ENCODE measurements around the gene CACNA2D3.

CACNA2D3 gene

DNA sequence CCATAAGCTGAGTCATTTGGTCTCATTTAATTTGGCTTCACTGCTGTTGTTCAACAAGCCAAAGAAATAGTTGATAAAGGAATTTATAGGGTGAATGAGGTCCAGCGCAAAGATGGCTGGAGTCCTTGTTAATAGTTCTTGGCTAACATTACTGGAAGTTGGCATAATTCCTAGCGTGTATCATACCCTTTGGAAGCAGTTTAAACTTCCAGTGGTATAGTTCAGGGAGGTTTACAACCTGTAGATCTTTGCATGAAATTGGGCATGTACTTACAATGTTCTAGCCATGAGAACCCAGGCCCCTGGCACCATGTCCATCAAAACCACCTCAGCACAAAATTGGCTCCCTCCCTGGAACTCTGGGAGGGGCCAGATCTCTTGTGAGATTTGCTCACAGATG, 424.7 kb downstream of the CACNA2D3 start:
- no peak for DNase-seq (ENCODE audit: low read depth in 1 of 2, low spot score in 1 of 2)
- TF ChIP-seq JUND (IDR thresholded peaks at IDR 0.05; ENCODE audit: low read depth), result no peak
- in situ Hi-C loops (cut with HindIII; ENCODE audit: low pct_unique_long_range_greater_than_20kb, low sequenced_read_pairs), result no loop called here

DNA sequence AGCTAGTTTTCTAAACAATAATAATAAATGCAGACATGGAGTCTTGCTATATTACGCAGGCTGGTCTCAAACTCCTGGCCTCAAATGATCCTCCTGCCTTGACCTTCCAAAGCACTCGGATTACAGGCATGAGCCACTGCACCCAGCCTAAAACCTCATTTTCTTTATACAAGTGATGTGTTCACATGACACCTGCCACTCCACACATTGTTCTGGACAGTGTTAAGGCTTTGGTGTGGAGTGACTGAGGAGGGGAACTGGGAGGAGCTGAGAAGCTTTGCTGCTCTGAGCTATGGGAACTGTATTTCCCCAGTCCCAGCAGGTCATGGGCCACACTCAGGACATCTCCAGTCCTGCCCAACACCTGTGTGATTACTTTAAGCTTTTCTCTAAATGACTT, 425.5 kb downstream of the CACNA2D3 start:
- in situ Hi-C loops (cut with HindIII; ENCODE audit: low pct_unique_long_range_greater_than_20kb, low sequenced_read_pairs), result no loop called here
- DNase-seq (ENCODE audit: low read depth in 1 of 2, low spot score in 1 of 2), result no peak
- TF ChIP-seq JUND (IDR thresholded peaks at IDR 0.05; ENCODE audit: low read depth), result no peak

- in situ Hi-C loops (cut with HindIII; ENCODE audit: low pct_unique_long_range_greater_than_20kb, low sequenced_read_pairs), result no loop called here
- no peak for TF ChIP-seq JUND (IDR thresholded peaks at IDR 0.05; ENCODE audit: low read depth)
- no peak for DNase-seq (ENCODE audit: low read depth in 1 of 2, low spot score in 1 of 2)
Observed at GRCh38 chr3:54549607-54550220, 427.4 kb downstream of the CACNA2D3 start.

- no peak for DNase-seq (ENCODE audit: low read depth in 1 of 2, low spot score in 1 of 2)
- no peak for TF ChIP-seq JUND (IDR thresholded peaks at IDR 0.05; ENCODE audit: low read depth)
- in situ Hi-C loops (cut with HindIII; ENCODE audit: low pct_unique_long_range_greater_than_20kb, low sequenced_read_pairs), result no loop called here
Observed at GRCh38 chr3:54550221-54550977, 428.0 kb downstream of the CACNA2D3 start.

DNA sequence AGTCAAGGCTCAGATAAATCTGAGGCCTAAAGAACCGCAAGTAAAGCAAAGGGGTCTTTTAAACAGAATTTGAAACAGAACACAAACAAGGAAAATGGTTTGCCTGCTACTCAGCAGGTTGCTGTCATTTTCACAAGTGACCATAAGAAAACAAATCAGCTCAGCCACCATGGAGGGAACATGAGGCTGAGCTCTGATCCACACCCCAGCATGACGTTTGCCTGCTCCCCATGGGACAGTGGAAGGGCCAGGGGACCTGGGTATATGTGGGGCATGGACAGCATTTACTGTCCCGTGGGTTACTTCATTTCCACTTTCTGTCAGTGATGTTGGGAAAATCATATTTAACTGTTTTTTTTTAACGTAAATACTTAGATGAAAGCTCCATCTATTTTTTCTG, 434.3 kb downstream of the CACNA2D3 start:
- in situ Hi-C loops (cut with HindIII; ENCODE audit: low pct_unique_long_range_greater_than_20kb, low sequenced_read_pairs), result no loop called here
- no peak for TF ChIP-seq JUND (IDR thresholded peaks at IDR 0.05; ENCODE audit: low read depth)
- no peak for DNase-seq (ENCODE audit: low read depth in 1 of 2, low spot score in 1 of 2)

- in situ Hi-C loops (cut with HindIII; ENCODE audit: low pct_unique_long_range_greater_than_20kb, low sequenced_read_pairs), result no loop called here
- DNase-seq (ENCODE audit: low read depth in 1 of 2, low spot score in 1 of 2), result no peak
- TF ChIP-seq JUND (IDR thresholded peaks at IDR 0.05; ENCODE audit: low read depth), result no peak
Observed at GRCh38 chr3:54557538-54558428, 435.4 kb downstream of the CACNA2D3 start.

GRCh38 chr3:54563501-54564200, 441.3 kb downstream of the CACNA2D3 start:
- no peak for TF ChIP-seq JUND (IDR thresholded peaks at IDR 0.05; ENCODE audit: low read depth)
- DNase-seq (ENCODE audit: low read depth in 1 of 2, low spot score in 1 of 2), result no peak
- in situ Hi-C loops (cut with HindIII; ENCODE audit: low pct_unique_long_range_greater_than_20kb, low sequenced_read_pairs), result no loop called here

DNA sequence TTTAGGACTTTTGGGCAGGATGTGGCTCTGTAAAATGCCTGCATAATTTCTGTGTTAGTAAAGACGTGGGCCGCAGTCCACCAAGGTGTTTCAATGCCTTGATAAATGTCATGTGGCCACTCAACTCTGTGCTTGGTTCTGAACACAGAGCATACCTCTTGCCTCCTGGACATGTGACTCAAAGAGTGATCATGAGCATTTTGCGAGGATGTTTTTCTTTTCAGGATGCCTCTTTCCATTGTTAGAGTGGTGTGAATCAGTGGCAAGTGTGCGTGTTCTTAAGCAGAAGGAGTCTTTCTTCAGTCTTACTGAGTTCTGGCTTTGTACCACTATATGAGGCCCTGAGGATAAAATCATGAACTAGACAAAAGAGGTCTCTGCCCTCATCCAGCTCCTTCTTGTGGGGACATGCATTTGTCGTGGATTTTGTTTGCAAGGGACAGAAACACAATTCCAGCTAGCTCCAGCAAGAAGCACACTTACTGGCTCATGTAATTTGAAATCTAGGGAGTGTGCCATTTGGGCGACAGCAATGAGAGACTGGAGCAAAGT, 442.1 kb downstream of the CACNA2D3 start:
- DNase-seq (ENCODE audit: low read depth in 1 of 2, low spot score in 1 of 2), result no peak
- no peak for TF ChIP-seq JUND (IDR thresholded peaks at IDR 0.05; ENCODE audit: low read depth)
- in situ Hi-C loops (cut with HindIII; ENCODE audit: low pct_unique_long_range_greater_than_20kb, low sequenced_read_pairs), result no loop called here

DNA sequence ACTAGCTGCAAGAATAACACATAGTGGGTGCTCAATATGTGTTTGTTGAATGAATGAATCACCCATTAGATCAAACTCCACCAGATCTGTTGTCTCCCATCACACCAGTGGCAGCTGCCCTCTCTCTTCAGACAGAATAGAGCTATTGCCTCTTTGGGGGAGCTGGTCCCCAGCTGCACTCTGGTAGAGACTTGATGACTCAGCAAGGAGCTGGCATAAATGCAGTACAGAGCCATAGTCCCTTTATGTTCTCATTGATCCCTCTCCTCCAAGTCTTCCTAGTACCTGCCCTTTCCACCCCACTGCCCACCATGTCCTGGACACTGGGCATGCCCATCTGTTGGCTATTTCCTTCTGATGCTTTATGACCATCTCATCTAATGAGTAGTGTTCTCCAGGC, 443.6 kb downstream of the CACNA2D3 start:
- TF ChIP-seq JUND (IDR thresholded peaks at IDR 0.05; ENCODE audit: low read depth), result no peak
- no peak for DNase-seq (ENCODE audit: low read depth in 1 of 2, low spot score in 1 of 2)
- in situ Hi-C loops (cut with HindIII; ENCODE audit: low pct_unique_long_range_greater_than_20kb, low sequenced_read_pairs), result no loop called here

GRCh38 chr3:54567949-54568348, 445.6 kb downstream of the CACNA2D3 start:
- in situ Hi-C loops (cut with HindIII; ENCODE audit: low pct_unique_long_range_greater_than_20kb, low sequenced_read_pairs), result no loop called here
- no peak for DNase-seq (ENCODE audit: low read depth in 1 of 2, low spot score in 1 of 2)
- TF ChIP-seq JUND (IDR thresholded peaks at IDR 0.05; ENCODE audit: low read depth), result no peak

DNA sequence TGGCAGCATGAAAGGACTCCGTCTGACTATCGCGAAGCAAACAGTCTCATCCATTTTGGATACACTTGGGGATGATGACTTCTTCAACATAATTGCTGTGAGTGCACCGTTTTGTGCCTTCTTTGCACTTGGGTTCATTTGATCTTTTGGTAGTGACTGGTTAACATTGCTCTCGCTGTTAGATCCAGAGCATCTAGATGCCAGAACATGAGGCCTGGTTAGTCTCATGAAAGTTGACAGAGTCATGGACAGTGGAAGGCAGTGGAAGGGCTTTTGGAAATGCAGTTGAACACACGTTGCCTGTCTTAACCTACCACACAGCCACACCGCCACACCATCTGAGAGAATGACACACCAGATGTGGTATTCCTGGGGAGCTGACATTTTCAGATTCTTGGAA, 447.7 kb downstream of the CACNA2D3 start:
- in situ Hi-C loops (cut with HindIII; ENCODE audit: low pct_unique_long_range_greater_than_20kb, low sequenced_read_pairs), result no loop called here
- no peak for DNase-seq (ENCODE audit: low read depth in 1 of 2, low spot score in 1 of 2)

More for the DNA sequence above, 447.7 kb downstream of the CACNA2D3 start:
- no peak for TF ChIP-seq JUND (IDR thresholded peaks at IDR 0.05; ENCODE audit: low read depth)

Measured in T47D (cell line).